Loucy (cell line): ENCODE measurements around the gene TFDP3.

Experiments used
- H2AFZ ChIP-seq: fragments of 200-600 bp; sonication (generic); 2 replicates; pipeline ENCODE4 v1.6.0; 2016; ENCODE audit warnings: antibody characterized with exemption, mild to moderate bottlenecking, low read length, moderate library complexity
- H3F3A ChIP-seq: fragments of 200-600 bp; 2 replicates; pipeline ENCODE4 v1.6.0; 2016; ENCODE audit warnings: antibody characterized with exemption, low read depth, mild to moderate bottlenecking
- H3K27me3 ChIP-seq: fragments of 200-600 bp; sonication (generic); 2 replicates; pipeline ENCODE4 v1.6.1; 2014; ENCODE audit warnings: low read length, mild to moderate bottlenecking; ENCODE audit not compliant: insufficient read depth, poor library complexity, severe bottlenecking
- H3K36me3 ChIP-seq: fragments of 200-600 bp; sonication (generic); 2 replicates; pipeline ENCODE4 v1.6.1; 2016; ENCODE audit warnings: low read length; ENCODE audit not compliant: insufficient read depth
- H3K4me1 ChIP-seq: fragments of 200-600 bp; sonication (generic); 2 replicates; pipeline ENCODE4 v1.5.1; 2014; ENCODE audit warnings: low read length, mild to moderate bottlenecking; ENCODE audit not compliant: insufficient read depth, poor library complexity, severe bottlenecking
- H3K4me2 ChIP-seq: fragments of 200-600 bp; sonication (generic); 2 replicates; pipeline ENCODE4 v1.6.0; 2014; ENCODE audit warnings: antibody characterized with exemption, low read length, low read depth, mild to moderate bottlenecking; ENCODE audit not compliant: poor library complexity, severe bottlenecking
- H3K4me3 ChIP-seq: fragments of 200-600 bp; sonication (generic); 2 replicates; pipeline ENCODE4 v1.5.1; 2014; ENCODE audit warnings: low read length, mild to moderate bottlenecking, mixed read lengths; ENCODE audit not compliant: poor library complexity, severe bottlenecking
- H3K79me2 ChIP-seq: fragments of 200-600 bp; sonication (generic); 2 replicates; pipeline ENCODE4 v1.6.1; 2014; ENCODE audit warnings: low read length; ENCODE audit not compliant: insufficient read depth
- H3K9ac ChIP-seq: fragments of 200-600 bp; sonication (generic); 2 replicates; pipeline ENCODE4 v1.6.0; 2014; ENCODE audit warnings: mild to moderate bottlenecking, low read depth, low read length, moderate library complexity; ENCODE audit not compliant: poor library complexity, severe bottlenecking
- H3K9me2 ChIP-seq: fragments of 200-600 bp; sonication (generic); replicated peaks from 2 replicates; pipeline ENCODE4 v1.6.1; 2016; ENCODE audit warnings: low read depth, low read length, mixed read lengths
- H3K9me3 ChIP-seq: fragments of 200-600 bp; sonication (generic); 2 replicates; pipeline ENCODE4 v1.6.1; 2014; ENCODE audit warnings: mild to moderate bottlenecking, antibody characterized with exemption, low read length, low read depth; ENCODE audit not compliant: insufficient read depth
- H4K20me1 ChIP-seq: fragments of 200-600 bp; sonication (generic); 2 replicates; pipeline ENCODE4 v1.6.0; 2014; ENCODE audit warnings: antibody characterized with exemption, low read length, mild to moderate bottlenecking; ENCODE audit not compliant: insufficient read depth, poor library complexity, severe bottlenecking
- CTCF ChIP-seq: fragments of 200-600 bp; sonication (generic); conservative IDR thresholded peaks from 2 replicates; pipeline ENCODE4 v1.5.1; 2014; ENCODE audit warnings: mild to moderate bottlenecking, antibody characterized with exemption, low read length
- EZH2phosphoT487 ChIP-seq: fragments of 200-600 bp; IDR thresholded peaks from 2 replicates; pipeline ENCODE4 v1.6.1; 2018; ENCODE audit warnings: antibody characterized with exemption, mild to moderate bottlenecking, moderate library complexity, borderline replicate concordance

Gene TFDP3

GRCh38 chrX:133246921-133247320, 28.8 kb upstream of the TFDP3 start:
- Histone ChIP-seq H3K9me3 (no peaks in the 10 kb centered on the region; the same call in 1 of the 2 replicates), H3K4me2 (no peak overlapping the region), H4K20me1 (no peaks in the 10 kb centered on the region), H3F3A (no peaks in the 10 kb centered on the region), H3K36me3 (no peaks in the 10 kb centered on the region), H3K9ac (no peak overlapping the region), H3K4me1 (no peaks in the 10 kb centered on the region), H2AFZ (no peak overlapping the region), H3K27me3 (no peaks in the 10 kb centered on the region), H3K9me2 (no peaks in the 10 kb centered on the region), H3K4me3 (no peak overlapping the region), H3K79me2 (no peaks in the 10 kb centered on the region)
- TF ChIP-seq CTCF: no peak
- no peak for TF ChIP-seq EZH2phosphoT487

GRCh38 chrX:133235830-133236229, 17.7 kb upstream of the TFDP3 start:
- Histone ChIP-seq H3K4me1 (no peaks in the 10 kb centered on the region), H3K9me3 (no peaks in the 10 kb centered on the region), H3K36me3 (no peaks in the 10 kb centered on the region), H3K9me2 (no peaks in the 10 kb centered on the region), H3K27me3 (no peaks in the 10 kb centered on the region), H3K4me3 (no peak overlapping the region), H3K9ac (no peak overlapping the region), H4K20me1 (no peaks in the 10 kb centered on the region), H3K79me2 (no peaks in the 10 kb centered on the region), H3F3A (no peaks in the 10 kb centered on the region), H2AFZ (no peak overlapping the region), H3K4me2 (no peak overlapping the region)
- TF ChIP-seq CTCF (no peak), EZH2phosphoT487 (no peak)

GRCh38 chrX:133232331-133232730, 14.2 kb upstream of the TFDP3 start:
- Histone ChIP-seq H3K27me3 (no peaks in the 10 kb centered on the region), H3K4me2 (no peak overlapping the region), H3K4me3 (no peak overlapping the region), H3K9me3 (no peaks in the 10 kb centered on the region), H3K9me2 (no peaks in the 10 kb centered on the region), H2AFZ (no peak overlapping the region), H3F3A (no peaks in the 10 kb centered on the region), H3K4me1 (no peaks in the 10 kb centered on the region), H3K9ac (no peak overlapping the region), H3K36me3 (no peaks in the 10 kb centered on the region), H4K20me1 (no peaks in the 10 kb centered on the region), H3K79me2 (no peaks in the 10 kb centered on the region)
- TF ChIP-seq EZH2phosphoT487 (no peak), CTCF (no peak)
